Tibial artery (tissue), 4 donors: ENCODE data around the gene DPM2.

Source experiments
- DNase-seq, 2 donors: peaks; one replicate each; pipeline ENCODE4 v3.0.0-alpha.2; 2019
- H3K27ac ChIP-seq, 2 donors: fragments of 200-600 bp; sonication (generic) in 1 of 2; 1 replicate in 1 of 2; 2 replicates in 1 of 2; pipeline ENCODE4 v1.5.1; 2018 to 2019; ENCODE audit warnings: mild to moderate bottlenecking in 1 of 2
- H3K27me3 ChIP-seq, 2 donors: fragments of 200-600 bp; sonication (generic) in 1 of 2; one replicate each; pipeline versions ENCODE4 v1.5.1 to v1.6.0; 2016 to 2019
- H3K36me3 ChIP-seq, 3 donors: fragments of 200-600 bp; sonication (generic) in 2 of 3; one replicate each; pipeline ENCODE4 v1.5.1; 2016 to 2019; ENCODE audit warnings: mild to moderate bottlenecking in 2 of 3
- H3K4me1 ChIP-seq, 4 donors: fragments of 200-600 bp; sonication (generic) in 2 of 4; 1 replicate in 3 of 4; 2 replicates in 1 of 4; pipeline ENCODE4 v1.5.1; 2016 to 2019
- H3K4me3 ChIP-seq, 2 donors: fragments of 200-600 bp; sonication (generic) in 1 of 2; 1 replicate in 1 of 2; 2 replicates in 1 of 2; pipeline ENCODE4 v1.5.1; 2018 to 2019; ENCODE audit warnings: mild to moderate bottlenecking in 2 of 2
- H3K9me3 ChIP-seq, 3 donors: fragments of 200-600 bp; sonication (generic) in 1 of 3; one replicate each; pipeline ENCODE4 v1.5.1; 2016 to 2019
- intact Hi-C: fragments of 100-400 bp; cut with DNase I; formaldehyde crosslinking; loops from one replicate; pipeline ENCODE4 v1.15.0; 2023; ENCODE audit warnings: low total_unique reads
- TF ChIP-seq, protein P1 (sequence below), 2 experiments: fragments of 200-600 bp in 1 of 2; fragments of 450-650 bp in 1 of 2; IDR thresholded peaks; one replicate each; pipeline ENCODE4 v1.5.1; 2017 to 2019; ENCODE audit warnings: antibody characterized with exemption in 2 of 2, mild to moderate bottlenecking in 1 of 2, moderate library complexity in 1 of 2

DPM2 gene

GRCh38 chr9:127955294-127956015 is 17.8 kb upstream of the DPM2 start:
- Histone ChIP-seq H3K27ac (no peak overlapping the region), H3K36me3 (no peaks in the 10 kb centered on the region), H3K27me3 (no peaks in the 10 kb centered on the region), H3K4me1 (peaks cover 0 to 46% (median 10%) of the 10 kb centered on the region in 4 donors), H3K9me3 (no peaks in the 10 kb centered on the region), H3K4me3 (no peak overlapping the region)
- intact Hi-C loops, result no loop called here
- no peak for DNase-seq
- TF ChIP-seq, protein P1, sequence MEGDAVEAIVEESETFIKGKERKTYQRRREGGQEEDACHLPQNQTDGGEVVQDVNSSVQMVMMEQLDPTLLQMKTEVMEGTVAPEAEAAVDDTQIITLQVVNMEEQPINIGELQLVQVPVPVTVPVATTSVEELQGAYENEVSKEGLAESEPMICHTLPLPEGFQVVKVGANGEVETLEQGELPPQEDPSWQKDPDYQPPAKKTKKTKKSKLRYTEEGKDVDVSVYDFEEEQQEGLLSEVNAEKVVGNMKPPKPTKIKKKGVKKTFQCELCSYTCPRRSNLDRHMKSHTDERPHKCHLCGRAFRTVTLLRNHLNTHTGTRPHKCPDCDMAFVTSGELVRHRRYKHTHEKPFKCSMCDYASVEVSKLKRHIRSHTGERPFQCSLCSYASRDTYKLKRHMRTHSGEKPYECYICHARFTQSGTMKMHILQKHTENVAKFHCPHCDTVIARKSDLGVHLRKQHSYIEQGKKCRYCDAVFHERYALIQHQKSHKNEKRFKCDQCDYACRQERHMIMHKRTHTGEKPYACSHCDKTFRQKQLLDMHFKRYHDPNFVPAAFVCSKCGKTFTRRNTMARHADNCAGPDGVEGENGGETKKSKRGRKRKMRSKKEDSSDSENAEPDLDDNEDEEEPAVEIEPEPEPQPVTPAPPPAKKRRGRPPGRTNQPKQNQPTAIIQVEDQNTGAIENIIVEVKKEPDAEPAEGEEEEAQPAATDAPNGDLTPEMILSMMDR (IDR thresholded peaks at IDR 0.05), result peak in 1 of 2 experiments; percentile 15

DNA sequence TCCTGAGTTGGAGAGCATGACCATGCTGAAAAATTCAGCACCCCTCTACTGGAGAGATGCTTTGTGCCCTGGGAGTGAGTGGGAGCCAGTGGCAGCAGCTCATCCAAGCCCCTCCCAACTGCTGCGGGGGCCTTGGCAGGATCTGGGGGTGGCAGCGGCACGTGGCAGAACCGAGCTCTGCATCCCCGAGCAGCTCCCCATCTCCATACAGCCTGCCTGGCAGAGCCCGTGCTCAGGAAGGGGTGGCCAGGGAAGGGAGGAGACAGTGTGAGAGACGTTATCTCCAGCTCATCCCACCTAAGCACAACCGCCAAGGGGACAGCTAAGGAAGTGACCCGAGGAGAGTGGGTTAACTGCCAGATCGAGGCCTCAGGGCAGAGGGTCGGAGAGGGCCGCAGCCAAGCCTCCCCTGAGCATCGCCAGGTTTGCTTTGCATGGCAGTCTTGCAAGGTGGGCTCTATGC is 17.2 kb upstream of the DPM2 start:
- Histone ChIP-seq H3K4me1 (peaks cover 0 to 46% (median 7%) of the 10 kb centered on the region in 4 donors), H3K36me3 (no peaks in the 10 kb centered on the region), H3K27ac (no peak overlapping the region), H3K4me3 (no peak overlapping the region), H3K27me3 (no peaks in the 10 kb centered on the region), H3K9me3 (no peaks in the 10 kb centered on the region)
- TF ChIP-seq, protein P1 (IDR thresholded peaks at IDR 0.05), result no peak
- no peak for DNase-seq
- intact Hi-C loops, result no loop called here

DNA sequence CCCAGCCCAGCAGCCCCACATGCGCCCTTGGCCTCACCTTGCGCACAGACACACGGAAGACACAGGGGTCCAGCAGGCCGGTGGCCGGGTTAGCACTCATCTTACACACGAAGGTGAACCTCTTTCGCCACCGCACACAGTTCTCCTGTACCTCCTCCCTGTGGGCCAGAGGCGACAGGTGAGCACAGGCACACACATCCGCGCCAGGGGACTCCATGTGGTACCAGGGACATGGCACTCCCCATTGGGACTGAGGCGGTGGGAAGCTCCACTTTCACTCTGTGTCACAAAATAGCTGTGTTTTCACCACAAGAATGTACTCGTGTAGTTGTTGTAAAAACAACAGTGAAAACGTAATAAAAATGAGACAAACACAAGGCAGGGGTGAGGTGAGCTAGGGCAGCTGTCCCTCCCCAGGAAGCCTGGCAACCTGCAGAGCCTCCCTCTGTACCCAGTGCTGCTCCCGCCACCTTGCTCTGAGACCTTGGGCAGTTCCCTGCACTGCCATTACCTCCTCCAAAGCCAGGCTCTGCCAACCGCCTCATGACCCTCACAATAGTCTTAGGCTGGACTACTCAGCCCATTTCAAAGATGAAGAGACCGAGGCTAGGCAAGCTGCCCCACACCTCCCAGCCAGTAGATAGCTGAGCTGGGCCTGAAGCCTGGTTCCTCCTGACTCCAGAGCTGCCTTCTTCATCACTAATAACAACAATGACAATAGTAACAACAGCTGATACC is 16.3 kb upstream of the DPM2 start:
- Histone ChIP-seq H3K4me3 (no peak overlapping the region), H3K27me3 (no peaks in the 10 kb centered on the region), H3K9me3 (no peaks in the 10 kb centered on the region), H3K4me1 (peaks cover 0 to 45% (median 7%) of the 10 kb centered on the region in 4 donors), H3K27ac (no peak overlapping the region), H3K36me3 (no peaks in the 10 kb centered on the region)
- intact Hi-C loops, result no loop called here
- DNase-seq, result no peak
- TF ChIP-seq, protein P1 (IDR thresholded peaks at IDR 0.05), result no peak

- intact Hi-C loops, result no loop called here
- Histone ChIP-seq H3K9me3 (no peaks in the 10 kb centered on the region), H3K36me3 (peaks cover 0 to 5% (median 0%) of the 10 kb centered on the region in 3 donors), H3K4me1 (peaks cover 0 to 46% (median 7%) of the 10 kb centered on the region in 4 donors), H3K4me3 (no peak overlapping the region), H3K27me3 (no peaks in the 10 kb centered on the region), H3K27ac (no peak overlapping the region)
- TF ChIP-seq, protein P1 (IDR thresholded peaks at IDR 0.05), result no peak
- DNase-seq, result no peak
These were observed 15.5 kb upstream of the DPM2 start for GRCh38 chr9:127953154-127953553.

DNA sequence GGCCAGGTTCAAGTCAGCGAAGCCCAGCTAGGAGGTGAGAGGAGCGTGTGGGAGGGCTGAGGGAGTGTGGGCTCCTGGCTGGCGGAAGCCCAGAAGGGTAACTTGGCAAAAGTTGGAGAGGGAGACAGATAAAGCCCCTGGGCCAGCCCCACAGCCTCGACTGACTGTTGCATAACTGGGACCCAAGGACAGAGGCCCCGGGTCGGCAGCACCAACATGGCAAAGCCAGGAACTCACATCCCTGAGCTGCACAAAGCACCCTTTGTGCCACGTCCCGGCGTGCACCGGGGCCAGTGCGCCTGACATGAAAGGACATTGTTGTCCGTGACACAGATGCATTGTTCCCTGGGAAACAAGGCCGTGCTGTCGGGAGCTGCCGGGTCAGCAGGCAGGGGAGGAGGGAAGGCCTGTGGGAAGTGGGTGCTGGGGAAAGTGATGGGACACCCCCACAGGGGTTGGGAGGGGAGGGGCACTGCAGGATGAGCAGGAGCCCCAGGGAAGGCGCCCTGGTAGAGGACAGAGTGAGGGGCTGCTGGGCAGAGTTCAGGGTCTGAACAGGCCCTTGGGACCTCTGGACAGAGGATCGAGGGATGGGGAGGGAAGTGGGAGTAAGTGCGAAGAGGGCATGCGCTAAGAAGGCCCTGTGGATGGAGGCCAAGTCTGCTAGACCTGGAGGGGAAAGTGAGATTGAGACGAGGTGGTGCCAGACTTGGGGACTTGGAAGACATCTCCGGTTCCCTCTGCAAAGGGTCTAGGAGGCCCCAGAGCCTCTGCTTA is 13.0 kb upstream of the DPM2 start:
- DNase-seq, result no peak
- H3K27me3 ChIP-seq, result no peaks in the 10 kb centered on the region
- TF ChIP-seq, protein P1 (IDR thresholded peaks at IDR 0.05), result no peak
- no peaks in the 10 kb centered on the region for H3K9me3 ChIP-seq
- H3K4me1 ChIP-seq, result peaks cover 0 to 47% (median 7%) of the 10 kb centered on the region in 4 donors
- peaks cover 0 to 17% (median 0%) of the 10 kb centered on the region in 3 donors for H3K36me3 ChIP-seq
- H3K27ac ChIP-seq, result no peak overlapping the region
- intact Hi-C loops, result no loop called here
- no peak overlapping the region for H3K4me3 ChIP-seq
